ENCODE data around the gene DSCAML1.
"Not testable (repeated sequence)": the region's sequence is repeated elsewhere in the genome, so short reads cannot be mapped to it uniquely, and the experiment has no call there.

The DSCAML1 gene

DNA sequence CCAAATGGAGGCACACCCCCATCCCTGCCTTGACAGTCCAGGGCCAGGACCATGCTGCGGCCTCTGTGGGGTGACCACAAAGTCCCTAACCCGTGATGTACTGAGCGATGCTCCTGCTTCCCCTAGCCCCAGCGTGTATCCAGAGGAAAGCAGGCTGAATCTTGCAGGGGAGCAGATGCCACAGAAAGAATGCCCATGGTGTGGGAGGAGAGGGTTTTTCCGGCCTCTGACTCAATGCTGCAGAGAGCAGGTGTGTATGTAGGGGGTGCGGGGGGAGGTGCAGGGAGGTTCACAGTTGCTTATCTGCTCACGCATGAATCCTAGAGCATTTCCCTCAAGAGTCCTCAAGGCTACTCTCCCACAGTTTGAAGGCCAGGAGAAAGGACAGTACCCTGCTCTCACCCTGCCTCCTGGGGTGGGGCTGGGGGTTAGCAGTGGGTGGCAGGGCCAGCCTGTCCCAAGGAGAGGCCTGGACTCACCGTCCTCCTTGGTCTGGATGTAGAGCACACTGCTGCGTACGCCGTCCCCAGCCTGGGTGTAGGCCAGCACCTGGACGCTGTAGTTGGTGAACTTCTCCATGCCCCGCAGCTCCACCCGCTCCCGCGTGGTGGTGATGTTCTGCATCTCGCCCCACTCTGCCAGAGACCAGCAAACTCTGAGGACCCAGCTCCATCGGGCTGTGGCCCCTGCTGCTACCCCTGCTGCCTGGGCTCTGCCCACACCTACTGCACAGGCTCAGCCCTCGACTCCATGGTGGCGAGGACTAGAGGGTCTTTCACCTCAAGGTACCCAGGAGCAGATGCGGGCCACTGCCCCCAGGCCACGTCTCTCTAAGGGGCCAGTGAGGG is 338.5 kb downstream of the DSCAML1 start:
- DNase-seq (ENCODE audit: low read depth in 1 of 2, low spot score in 1 of 2): no peak

DNA sequence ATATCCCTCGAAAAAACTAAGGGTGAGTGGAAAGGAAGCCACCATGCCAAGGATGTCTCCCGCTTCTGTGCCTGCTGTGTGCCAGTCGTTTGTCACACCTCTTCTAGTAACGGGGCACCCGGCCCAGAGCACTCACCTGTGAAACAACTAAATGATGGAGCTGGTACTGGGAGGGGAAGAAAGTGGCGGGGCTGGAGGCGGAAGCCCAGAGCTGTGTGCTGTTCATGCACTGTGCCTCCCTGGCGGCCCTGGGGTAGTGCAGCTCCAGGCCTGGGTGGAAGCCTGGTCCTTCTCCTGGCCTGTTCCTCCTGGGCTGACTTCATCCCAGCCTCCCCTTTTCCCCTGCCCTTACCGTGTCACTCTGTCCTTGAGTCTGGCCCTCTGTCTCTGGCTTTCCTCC is 339.2 kb downstream of the DSCAML1 start:
- no peak for DNase-seq (ENCODE audit: low read depth in 1 of 2, low spot score in 1 of 2)

DNA sequence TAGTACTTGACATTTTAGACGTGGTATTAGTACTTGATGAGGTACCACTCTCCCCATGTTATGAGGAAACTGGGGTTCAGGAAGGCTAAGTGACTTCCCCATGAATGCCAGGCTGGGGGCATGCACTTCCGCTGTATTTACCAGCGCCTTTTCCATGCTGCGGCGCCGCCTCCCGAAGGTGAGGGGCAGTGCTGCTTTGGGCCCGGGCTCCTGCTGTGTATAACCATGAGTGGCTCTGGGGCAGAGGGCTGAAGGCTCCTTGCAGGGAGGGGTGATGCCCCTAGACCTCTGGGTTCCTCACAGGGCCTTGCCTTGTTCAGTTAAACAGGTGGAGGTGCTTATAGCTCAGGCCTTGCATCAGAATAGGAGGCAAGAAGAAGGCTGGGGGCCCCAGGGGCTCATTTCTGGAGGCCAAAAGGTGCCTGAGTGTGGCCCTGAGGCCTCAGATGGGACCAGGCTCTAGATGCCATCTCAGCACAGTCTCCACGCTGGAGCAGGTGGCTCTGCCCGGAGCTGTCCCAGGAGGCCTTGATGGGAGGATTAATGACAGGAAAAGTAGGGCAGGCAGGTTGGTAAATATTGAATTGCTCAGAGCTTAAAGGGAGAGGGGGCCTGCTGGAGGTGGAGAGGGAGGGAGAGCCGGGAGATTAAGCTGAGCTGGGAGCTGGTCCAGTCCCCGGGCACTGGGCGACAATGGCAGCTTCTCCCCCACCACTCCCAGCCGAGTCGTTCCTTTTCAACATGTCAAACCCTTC is 339.8 kb downstream of the DSCAML1 start:
- DNase-seq (ENCODE audit: low read depth in 1 of 2, low spot score in 1 of 2): no peak

DNA sequence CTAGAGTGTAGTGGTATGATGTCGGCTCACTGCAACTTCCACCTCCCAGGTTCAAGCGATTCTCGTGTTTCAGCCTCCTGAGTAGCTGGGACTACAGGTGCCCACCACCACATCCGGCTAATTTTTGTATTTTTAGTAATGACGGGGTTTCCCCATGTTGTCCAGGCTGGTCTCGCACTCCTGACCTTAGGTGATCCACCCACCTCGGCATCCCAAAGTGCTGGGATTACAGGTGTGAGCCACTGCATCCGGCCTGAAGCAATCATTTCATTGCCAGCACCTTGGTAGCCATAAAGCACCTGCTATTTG is 340.3 kb downstream of the DSCAML1 start:
- not testable (repeated sequence) for DNase-seq (ENCODE audit: low read depth in 1 of 2, low spot score in 1 of 2)

DNA sequence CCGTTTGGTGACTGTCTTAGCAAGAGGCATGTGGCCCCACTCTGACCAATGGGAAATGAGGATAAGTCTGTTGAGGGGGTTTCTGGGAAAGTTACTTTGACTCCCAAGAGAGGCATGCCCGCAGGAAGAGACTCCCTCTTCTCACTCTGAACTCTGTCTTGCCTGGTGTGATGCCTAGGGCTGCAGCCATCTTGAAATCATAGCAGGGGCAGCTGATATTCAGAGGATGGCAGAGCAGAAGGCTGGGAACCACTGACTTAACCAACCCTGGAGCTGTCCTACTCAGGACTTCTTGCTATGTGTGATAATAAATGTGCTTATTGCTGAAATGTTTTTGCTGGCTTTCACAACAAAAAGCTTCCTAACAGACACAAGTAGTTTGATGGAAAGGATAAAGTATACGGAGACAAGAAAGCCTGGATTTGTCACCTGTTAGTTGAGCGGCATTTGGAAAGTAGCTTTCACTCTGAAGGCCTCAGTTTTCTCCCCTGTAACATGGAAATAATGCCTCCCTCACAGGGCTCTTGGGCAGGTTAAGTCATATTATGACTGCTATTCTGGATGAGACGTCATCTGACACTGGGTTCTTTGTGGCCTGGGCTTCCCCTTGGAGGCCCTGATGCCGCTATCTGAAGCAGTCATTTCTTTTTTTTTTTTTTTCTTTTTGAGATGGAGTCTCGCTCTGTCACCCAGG is 340.8 kb downstream of the DSCAML1 start:
- no peak for DNase-seq (ENCODE audit: low read depth in 1 of 2, low spot score in 1 of 2)

DNA sequence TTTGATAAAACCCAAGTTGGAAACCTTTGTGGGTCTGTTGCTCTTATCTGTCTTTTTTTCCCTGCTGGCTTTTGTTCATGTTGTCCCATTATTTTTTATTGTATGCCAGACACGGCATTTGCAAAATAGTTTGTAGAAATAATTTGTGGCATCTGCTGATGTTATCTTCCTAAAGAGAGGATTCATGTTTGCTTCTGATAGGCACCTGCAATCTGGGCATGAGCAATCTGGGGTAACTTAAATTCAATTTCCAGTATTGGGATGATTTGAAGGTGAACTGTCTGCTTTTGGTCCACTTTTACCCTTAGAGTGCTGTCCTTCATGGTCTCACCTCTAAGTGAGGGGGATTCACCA is 342.5 kb downstream of the DSCAML1 start:
- no peak for DNase-seq (ENCODE audit: low read depth in 1 of 2, low spot score in 1 of 2)

DNA sequence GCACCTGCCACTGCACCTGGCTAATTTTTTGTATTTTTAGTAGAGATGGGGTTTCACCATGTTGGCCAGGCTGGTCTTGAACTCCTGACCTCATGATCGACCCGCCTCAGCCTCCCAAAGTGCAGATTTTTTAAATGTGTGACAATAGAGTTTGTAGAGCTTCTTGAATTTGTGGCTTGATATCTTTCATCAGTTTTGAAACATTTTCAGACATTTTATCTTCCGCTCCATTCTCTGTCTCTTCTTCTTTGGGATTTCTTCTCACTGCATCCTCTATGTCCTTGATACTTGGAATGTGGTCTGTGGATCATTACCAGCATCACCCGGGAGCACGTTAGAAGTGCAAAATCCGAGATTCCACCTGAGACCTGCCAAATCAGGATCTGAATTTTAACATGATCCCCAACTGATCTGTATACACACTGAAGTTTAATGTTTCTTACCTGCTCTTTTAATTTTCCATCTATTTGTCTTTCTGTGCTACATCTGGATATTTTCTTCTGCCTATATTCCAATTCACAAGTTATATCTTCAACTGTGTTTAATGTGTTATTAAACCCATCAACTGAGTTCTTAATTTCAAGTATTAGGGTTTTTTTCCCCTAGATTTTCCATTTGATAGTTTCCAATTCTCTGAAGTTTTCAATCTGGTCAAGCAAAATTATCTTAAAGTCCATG is 343.0 kb downstream of the DSCAML1 start:
- no peak for DNase-seq (ENCODE audit: low read depth in 1 of 2, low spot score in 1 of 2)

DNA sequence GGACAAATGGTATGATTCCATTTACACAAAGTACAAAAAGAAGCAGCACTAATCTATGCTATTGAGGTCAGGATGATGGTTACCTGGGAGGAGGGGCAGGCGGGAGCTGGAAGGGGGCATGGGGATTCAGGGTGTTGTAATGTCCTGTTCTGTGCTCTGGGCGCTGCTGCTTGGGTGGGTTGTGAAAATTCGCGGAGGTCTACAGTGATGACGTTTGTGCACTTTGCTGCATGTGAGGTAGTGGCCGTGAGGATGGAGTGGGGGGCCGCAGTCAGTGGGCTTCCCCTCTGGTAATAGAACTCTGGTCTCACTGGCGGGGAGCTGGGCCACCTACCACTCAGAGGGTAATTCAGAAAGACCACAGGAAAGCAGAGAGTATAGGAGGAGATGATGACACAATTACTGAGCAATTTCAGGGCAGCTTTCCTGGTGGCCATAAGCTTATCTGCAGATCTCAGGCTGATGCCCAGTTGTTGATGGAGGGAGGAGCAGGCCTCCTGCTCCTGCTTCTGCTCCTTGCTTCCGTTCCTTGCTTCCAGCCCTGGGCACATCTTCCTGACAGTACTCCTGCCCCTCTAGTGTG is 347.8 kb downstream of the DSCAML1 start:
- no peak for DNase-seq (ENCODE audit: low read depth in 1 of 2, low spot score in 1 of 2)

DNA sequence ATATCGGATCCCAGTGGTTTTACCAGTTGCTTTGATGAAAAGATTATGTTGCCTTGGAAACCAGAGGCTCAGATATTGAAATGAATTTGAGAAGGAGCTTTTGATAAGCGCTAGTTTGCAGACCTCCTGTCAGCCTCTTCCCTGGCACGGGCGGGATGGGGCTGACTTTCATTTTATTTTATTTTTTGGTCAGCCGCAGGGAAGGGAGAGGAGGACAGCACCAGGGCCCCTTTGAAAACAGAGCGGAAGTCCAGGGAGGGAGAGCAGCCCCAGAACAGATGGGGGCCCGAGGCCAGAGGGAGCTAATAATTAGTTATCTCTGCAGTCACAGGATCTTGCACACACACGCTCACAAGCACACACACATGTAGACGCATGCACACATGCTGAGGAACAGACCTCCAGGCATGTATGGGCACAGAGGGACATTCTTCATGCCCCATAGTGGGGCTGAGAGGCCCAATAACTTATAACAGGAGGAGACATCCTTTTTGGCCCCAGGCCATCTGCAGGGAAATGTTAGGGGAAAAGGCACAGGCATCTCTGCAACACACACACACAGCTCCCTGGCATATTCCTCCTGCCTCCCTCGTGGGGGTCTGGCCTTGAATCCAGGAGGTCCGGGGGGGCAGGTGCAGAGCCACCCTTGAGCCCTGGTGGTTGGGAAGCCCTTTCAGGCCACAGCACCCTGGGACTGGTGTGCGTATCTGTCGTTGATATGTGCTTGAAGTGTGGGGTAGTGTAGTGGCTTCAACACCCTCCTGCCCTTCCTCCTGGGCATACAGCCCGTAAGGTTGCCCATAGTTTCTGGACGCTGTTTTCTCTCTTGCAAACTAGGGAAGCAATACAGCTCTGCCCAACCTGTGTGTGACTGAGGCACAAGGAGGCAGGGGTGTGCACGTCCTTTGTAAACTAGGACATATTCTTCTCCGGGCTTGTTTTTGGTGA is 352.0 kb downstream of the DSCAML1 start:
- no peak for DNase-seq (ENCODE audit: low read depth in 1 of 2, low spot score in 1 of 2)

DNA sequence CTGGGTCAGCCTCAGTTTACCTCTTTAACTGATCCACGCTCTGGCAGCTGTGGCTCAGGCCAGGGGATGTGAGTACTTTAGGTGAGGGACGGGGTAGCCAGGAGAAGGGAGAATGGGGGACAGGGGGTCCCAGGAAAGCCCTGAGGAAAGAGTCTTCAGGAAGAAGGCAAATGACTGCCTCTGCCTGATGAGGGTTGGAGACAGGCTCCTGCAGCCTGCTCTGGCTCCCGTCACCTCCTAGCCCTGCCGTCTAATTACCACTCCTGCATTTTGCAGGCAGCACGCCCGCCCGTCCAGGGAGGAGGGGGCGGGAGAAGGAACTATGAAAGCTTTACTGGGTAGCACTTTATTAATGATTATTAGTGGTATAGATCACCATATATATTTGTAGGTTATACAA is 352.8 kb downstream of the DSCAML1 start:
- DNase-seq (ENCODE audit: low read depth in 1 of 2, low spot score in 1 of 2): no peak

DNA sequence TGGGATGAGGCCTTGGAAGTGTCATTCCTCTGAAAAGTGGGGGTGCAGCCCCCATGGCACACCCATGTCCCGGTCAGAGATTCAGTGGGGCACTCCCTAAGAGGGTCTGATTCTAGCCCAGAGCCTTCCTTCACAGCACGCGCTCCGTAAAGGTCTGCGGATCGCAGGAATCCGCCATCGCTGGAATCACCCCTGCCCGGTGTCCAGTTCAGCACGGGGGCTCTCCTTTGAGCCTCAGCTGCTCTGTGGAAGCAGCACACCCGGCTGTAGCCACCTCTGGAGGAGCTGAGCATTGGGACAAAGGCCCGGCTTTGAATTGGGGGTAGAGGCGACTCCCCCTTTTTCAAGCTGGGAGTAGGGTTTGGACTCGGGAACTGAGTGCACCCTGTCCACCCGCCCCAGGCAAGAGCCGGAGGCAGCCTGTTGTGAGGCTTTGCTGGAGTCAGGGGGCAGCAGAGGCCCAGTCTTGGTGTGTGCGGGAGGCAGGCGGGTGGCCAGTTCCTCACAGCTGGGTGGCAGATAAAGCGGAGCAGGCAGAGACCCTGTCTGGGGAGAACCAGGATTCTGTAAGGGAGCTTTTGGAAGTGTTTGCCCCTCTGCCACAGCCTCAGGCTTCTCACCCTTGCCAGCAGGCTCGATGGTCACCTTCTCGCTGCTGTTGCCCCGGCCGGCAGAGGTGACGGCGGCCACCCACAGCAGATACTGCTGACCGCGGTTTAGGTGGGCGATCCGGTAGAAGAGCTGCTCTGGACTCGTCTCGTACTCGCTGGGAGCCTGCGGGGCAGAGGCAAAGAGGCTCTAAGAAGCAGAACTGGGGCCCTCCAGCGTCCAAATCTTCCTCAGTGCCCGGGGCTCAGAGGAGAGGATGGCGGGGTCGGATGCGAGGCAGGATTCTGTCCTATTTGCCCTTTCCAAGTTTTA is 353.5 kb downstream of the DSCAML1 start:
- no peak for DNase-seq (ENCODE audit: low read depth in 1 of 2, low spot score in 1 of 2)

DNA sequence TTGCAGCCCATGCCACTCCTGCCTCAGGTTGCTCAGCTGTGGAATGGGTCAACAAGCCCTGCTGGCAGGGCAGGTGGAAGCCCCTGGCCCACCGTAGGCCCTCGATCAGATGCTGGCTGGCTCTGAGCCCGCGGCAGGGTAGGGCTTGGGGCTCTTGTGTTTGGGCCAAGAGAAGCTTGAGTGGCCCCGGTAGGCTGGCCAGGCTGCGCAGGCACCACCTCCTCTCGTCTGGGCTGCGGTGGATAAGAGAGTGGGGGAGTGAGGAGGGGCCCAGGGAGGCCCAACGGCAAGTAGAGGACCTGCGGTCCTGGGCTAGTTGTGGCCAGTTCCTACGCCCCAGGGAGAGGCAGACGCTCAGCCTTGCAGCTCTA is 354.2 kb downstream of the DSCAML1 start:
- no peak for DNase-seq (ENCODE audit: low read depth in 1 of 2, low spot score in 1 of 2)

DNA sequence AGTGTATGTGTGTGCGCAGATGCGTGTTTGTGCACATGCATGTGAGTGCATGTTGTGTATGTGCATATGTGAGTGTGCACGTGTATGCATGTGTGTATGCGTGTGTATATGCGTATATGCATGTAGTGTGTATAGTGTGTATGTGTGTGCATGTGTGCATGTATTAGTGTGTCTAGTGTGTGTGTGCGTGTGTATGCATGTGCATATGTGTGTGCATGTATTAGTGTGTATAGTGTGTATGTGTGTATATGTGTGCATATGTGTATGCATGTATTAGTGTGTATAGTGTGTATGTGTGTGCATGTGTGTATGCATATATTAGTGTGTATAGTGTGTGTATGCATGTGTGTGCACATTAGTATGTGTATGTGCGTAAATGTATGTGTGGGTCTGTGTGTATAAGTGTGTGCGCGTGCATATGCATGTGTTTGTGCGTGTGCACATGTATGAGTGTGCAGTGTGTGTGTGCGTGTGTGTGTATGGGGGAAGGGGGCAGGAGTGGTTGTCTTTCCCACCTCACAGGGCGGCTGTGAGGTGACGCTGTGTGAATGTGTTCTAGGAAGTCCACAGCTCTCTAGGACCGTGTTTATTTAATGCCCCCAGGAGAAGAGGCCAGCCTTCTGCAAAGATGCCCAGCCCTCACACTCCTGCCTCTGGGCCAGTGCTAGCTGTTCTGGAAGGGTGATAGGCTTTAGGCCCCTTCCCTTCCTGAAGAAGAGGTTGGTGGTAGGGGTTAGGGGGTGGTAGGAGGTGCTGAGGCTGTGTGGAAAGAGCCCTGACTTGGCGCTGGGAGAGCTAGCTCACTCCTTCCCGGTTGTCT is 354.8 kb downstream of the DSCAML1 start:
- DNase-seq (ENCODE audit: low read depth in 1 of 2, low spot score in 1 of 2): no peak

DNA sequence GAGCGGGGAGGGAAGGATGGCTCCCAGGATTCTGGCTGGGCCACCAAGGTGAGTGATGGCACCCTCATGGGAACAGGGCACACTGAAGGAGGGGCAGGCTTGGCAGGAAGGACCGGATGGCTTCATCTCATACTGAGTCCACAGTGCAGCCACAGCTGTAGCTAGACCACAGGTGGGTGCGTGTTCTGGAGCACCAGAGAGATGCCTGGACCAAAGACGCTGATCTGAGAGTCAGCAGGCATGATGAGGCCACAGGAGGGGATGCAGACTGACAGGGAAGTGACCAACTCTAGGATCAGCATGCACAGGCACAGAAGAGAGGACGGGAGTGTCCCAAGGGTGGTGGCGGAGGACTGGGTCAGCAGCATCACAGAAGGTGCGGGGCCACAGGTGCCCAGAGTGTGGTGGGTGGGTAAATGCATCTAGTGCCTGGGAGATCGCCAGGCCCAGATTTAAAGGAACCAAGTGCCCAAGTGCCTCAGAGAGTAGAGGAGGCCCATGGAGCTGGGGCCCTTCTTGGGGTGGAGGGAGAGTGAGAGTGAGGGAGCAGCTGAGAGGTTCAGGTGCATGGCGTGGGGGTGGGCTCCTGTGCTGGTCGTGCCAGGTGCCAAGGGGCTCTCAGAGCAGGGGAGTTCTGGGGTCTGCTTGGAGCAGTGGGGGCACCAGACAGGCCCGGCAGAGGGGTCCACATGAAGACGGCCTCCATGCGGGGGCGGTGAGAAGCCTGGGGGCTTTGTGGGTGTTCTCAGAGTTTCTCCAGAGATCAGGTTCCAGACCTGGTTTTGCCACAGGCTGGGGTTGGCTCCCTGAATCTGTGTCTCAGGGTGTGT is 355.7 kb downstream of the DSCAML1 start:
- no peak for DNase-seq (ENCODE audit: low read depth in 1 of 2, low spot score in 1 of 2)

DNA sequence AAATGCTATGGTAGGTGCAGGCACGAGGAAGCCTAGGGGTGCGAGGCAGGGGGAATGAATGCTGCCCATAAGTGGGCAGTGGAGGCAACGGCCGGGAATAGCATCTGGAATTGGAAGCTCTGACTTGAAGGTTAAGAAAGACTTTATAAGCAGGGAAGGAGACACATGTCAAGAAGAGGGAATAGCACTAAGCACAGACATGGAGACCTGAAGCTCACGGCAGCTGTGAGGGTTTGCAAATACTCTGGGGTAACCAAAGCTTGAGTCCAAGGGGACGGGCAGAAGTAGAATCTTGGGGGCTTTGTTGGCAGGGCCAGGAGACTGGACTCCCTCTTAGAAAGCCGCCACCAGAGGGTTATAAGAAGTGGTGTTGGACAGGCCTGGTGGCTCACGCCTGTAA is 356.8 kb downstream of the DSCAML1 start:
- DNase-seq (ENCODE audit: low read depth in 1 of 2, low spot score in 1 of 2): no peak

DNA sequence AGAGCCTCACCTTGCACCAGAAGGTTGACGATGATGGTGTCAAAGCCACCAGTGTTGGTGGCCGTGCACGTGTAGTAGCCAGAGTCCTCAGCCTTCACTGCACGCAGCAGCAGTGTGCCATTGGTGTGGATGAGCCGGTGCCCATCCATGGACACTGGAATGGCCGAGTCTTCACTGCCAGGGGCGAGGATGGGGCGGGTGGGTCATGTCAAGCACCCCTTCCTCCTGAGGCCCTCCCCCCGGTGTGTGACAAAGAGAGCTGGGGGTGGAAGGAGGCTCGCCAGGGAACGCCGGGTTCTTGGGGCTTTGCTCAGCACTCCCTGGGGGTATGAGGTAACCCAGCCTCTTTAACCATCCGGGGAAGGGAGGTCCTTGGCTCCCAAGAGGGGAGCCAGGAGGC is 357.8 kb downstream of the DSCAML1 start:
- DNase-seq (ENCODE audit: low read depth in 1 of 2, low spot score in 1 of 2): no peak

DNA sequence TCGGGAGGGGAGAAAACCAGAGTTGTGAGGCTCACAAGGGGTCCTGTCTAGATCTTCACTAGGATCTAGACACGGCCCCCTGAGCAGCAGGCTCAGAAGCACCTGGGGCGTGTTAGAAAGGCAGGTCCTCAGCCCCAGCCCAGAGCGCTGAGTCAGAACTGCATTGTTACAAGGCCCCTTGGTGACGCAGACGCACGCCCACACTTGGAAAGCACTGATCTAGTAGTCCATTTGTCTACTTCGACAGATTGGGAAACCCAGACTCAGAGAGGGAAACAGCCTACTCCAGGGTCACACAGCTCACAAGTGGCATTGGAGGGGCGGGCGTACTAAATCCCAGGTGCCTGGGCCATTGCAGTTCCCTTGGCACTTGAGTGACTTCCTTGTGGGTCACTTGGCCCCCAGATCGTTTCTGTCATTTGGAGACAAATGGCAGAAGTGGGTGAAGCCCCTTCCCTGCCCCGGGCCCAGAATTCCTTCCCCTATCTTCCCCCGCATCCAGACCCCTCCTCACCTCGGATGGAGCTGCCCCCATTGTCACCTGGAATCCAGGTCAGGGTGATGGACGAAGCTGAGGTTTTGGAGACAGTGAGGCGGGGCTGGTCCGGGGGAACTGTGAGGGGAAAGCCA is 358.5 kb downstream of the DSCAML1 start:
- no peak for DNase-seq (ENCODE audit: low read depth in 1 of 2, low spot score in 1 of 2)
